GM19452 (cell line): ENCODE results near the gene VIPR1.
A peak's percentile ranks its signal among the peaks of the same experiment; 100 is the strongest.

Experiments
- ATAC-seq: cut with Tn5 transposase; IDR thresholded peaks from one replicate; pipeline ENCODE4 v1.9.1; 2021; ENCODE audit not compliant: unreplicated experiment

VIPR1 gene

DNA sequence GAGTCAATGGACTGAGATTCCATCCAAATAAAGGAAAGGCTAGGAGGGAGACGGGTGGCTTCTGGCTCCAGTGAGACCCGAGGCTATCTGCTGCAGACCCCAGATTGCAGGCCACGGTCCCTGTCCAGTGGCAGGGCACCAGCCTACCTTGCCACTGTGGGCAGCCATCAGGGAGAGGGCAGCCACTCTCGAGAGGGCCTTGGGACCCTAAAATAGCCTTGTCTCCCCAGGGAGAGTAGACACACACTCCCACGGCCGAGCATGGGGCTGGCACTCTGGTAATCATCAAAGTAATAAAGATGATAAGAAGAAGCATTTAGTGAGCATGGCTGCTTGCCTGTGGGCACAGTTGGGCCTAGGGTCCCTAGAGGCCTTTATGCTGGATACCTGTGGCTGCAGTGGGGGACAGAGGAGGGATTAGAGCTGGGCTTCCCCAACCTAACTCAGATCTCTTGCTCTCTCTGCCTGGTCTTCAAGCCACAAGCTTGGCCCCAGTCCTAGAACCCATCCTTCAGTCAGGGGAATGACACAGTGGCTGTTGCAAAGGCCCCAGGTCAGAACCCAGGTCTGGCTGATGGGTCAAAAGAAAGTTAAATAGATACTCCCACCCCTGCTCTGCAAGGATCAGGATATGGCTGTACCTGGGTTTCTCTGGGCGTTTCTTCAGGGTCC lies 9.2 kb upstream of the VIPR1 start:
- ATAC-seq = no peak

DNA sequence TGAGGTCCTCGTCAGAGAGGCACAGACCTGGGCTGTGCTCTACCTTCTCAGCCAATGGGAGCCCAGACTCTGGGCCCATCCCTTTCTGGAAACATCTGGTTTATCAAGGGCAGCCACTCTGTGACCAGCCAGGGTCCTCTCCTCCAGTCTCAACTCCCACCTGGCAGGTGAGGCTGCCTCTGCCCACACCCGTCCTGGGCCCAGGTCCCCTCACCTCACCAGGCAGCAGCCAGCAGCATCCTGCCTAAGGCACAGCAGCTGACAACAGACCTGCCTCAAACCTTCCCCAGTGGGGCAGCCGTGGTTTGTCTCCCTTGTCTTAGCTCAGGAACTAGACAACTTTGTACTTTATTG lies 8.7 kb upstream of the VIPR1 start:
- no peak for ATAC-seq

GRCh38 chr3:42495393-42495792 lies 7.0 kb upstream of the VIPR1 start:
- no peak for ATAC-seq

DNA sequence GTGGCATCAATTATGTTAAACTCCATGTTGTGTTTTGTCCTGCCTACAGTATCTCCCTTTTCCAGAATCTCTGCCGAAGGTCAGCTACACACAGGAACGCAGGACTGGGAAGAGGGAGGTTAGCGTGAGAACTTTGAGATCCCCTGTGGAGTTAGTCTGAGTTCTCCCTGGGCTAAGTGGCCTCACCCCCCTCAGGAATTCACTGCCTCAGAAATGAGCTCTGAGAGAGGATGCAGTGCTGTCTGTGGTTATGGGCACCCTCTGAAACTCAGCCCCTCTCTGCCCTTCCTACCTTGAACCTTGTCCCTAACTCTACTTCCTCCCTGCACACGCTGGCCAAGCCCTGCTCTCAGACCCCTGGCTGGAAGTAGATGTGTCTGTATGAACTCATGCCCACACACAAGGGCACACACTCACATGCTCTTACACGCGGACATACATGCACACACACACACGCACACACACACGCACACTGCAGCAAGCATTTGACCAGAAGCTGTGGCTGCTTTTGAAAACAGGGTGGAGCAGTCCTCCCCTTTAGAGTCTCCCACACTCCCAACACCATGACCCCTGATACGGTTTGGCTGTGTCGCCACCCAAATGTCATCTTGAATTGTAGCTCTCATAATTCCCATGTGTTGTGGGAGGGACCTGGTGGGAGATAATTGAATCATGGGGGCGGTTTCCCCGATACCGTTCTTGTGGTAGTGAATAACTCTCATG lies 5.3 kb upstream of the VIPR1 start:
- no peak for ATAC-seq

DNA sequence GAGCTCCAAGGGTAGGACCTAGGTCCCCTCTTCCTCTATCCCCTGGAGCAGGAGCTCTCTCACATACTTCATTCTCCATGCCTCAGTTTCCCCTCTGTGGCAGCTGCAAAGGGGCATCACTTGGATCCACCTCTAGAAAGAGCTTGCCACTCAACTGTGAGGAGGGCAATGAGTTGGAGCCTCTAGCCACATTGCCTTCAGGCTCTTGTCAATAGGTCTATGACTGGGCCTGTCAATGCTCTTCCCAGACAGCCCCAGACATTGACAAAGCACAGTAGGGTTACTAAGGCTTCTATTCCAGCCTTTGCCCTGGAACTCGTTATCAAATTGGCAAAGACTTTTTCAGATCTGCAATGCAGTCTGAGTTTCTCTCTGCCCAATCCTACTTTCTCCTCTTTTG lies 4.4 kb upstream of the VIPR1 start:
- ATAC-seq = no peak

DNA sequence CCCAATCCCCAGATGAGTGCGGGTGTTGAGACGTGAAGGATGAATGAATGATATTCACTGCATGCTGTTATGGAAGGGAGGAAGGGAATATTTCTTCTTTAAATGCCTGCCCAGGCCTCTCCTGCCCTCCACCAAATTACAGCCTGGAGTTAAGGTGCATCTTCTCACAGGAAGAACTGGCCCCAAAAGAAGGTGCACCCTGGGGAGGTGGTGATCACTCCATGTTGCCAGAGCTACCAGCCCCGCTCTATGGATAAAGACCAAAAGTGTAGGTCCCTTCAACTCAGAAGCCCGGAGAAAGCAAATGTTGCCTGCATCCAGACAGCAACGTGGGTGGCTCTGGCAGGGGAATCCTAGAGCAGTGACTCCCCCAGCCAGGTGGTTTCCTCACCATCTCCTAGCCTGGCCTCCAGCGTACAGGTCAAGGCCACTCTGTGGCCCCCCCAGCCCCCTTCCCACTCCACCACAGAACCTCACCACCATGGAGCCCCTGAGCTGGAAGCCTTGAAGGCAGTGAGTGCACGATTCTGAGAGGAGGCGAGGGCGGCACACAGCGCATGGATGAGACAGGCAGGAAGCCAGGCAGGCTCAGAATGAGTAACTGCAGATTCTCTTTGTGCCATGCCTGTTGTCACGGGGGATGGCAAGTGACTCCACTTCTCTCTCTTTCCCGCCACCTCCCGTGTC lies 3.5 kb upstream of the VIPR1 start:
- no peak for ATAC-seq

- ATAC-seq = no peak
Measured at GRCh38 chr3:42499478-42499871, 3.0 kb upstream of the VIPR1 start.

- no peak for ATAC-seq
Measured at GRCh38 chr3:42500091-42500490, 2.4 kb upstream of the VIPR1 start.

DNA sequence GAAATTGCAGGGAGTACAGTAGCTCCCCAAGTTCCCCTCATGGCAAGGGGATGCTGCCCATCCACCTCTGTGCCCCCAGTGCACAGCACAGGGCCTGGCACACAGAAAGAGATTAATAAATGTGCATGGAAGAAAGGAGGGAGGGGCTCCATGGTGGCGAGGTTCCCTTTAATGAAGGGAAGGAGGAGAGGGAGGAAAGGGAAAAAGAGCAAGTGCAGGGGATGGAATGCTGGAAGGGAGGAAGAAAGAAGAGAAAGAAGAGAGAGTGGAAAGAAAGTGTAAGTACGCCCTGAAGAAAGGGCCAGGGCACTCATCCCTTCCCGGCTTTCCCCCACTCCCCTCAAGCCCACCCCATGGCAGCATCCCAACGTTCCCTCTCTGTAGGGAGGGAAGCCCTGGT lies 1.5 kb upstream of the VIPR1 start:
- ATAC-seq = no peak

- no peak for ATAC-seq
Measured at GRCh38 chr3:42501321-42501680, 1.1 kb upstream of the VIPR1 start.

GRCh38 chr3:42501681-42502428 lies 588 bp upstream of the VIPR1 start:
- peak; percentile 34 for ATAC-seq

GRCh38 chr3:42503251-42503924 lies 945 bp downstream of the VIPR1 start:
- ATAC-seq = no peak

GRCh38 chr3:42503957-42504333 lies 1.5 kb downstream of the VIPR1 start:
- ATAC-seq = no peak

DNA sequence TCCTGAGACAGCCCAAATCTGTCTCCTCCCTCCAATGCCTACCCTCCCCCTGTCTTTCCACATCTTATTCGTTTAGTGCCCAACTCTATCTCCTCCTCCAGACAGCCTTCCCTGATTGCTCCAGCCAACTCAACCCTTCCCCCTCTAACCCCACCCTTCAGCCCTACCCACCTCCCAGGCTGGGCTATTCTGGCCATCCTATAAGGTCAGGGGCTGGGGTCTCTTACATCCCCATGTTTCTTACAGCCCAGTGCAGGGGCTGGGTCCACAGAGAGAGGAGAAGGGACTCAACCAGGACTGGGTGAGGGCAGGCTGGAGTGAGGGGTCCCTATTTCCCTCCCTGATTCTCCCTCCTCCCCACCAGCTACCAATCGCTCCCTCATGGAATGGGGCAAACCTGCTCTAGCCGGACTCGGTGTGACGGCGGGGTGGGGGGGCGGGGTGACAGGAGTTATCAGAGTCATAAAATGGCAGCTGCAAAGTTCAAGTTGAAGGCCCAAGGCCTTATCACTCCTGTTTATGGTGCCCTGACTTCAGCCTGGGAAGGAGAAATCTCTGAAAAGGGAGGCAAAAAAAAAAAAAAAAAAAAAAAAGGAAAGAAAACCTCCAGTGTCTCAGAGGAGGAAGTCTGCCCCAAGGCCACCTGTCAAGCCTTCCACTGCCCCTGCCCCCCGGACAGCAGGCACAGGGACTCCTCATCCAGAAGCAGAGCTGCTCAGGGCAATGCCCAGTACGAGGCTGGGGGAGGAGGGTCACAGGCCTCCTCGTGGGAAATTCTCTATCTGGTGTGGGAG lies 2.1 kb downstream of the VIPR1 start:
- no peak for ATAC-seq

DNA sequence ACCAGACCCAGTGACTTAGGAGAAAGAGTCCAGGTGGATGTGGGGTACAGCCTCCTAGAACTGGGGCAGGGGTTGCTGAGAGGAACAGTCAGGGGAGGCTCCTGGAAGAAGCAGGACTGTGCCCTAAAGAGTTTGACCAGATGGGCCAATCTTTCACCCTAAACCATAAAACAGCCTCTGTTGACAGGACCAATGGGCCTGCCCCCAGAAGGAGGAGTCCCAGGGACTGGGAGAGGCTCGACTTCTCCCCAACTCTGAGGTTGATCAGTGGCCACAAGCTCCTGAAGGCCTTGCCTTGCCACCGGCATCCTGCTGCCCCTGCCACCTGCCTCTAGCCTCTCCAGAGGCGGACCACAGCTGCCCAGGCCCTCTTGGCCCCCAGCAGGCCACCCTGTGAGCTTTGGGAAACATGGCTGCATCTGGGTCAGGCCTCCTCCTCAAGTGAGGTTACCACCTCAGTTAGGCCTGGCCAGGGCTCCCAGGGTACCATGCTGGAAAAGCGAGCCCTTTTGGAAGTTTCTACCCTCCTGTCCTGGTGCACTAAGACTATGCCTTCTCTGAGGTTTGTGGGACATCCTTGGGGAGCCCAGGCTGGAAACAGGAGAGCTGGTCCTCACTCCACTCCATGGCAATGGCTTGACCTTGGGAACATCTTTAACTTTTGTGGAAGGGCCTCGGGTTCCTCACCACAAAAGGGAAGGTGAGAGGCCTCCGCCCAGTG lies 2.8 kb downstream of the VIPR1 start:
- ATAC-seq = no peak

DNA sequence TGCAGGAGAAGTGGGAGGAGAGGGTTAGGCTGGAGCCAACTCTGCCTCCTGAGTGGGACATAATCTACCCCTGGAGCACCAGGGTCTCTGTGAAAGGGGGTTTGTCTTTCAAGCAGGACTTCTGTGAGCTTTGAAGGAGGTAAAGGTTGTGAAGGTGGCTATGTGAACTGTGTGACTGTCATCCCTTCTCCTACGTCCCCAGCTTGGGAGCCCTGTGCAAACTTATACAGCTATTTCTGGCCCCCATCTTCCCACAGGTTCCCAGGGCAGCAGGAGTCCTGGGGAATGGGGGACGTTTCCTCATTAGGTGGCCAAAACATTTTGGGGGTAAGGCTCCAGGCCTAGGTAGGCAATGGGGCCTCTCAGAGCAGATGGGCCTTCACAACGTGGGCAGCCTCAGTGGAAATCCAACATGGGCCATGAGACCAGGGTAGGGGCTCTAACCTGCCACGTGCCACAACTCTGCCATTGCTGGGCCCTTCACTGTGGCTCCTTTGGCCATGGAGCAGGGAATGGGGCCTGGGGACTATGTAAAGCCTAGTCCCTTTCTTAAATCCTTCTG lies 3.5 kb downstream of the VIPR1 start:
- no peak for ATAC-seq

DNA sequence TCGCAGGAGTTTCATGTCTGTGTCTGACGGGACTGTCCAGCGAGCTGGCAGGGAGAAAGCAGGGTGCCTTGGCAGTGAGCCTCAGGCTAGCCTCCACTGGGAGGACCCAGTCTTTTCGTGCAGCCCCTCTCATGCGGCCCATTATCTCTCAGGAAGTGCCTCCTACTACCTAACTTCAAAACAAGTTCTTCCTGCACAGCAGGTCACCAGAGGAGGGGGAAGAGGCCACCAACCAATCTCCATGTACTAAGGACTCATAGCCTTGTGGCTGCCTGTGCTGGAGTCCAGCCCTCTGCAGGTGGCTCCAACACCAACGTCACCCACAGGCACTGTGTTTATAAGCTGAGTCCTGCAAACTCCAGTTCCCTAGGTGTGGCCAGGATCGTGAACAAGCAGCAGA lies 4.8 kb downstream of the VIPR1 start:
- no peak for ATAC-seq

DNA sequence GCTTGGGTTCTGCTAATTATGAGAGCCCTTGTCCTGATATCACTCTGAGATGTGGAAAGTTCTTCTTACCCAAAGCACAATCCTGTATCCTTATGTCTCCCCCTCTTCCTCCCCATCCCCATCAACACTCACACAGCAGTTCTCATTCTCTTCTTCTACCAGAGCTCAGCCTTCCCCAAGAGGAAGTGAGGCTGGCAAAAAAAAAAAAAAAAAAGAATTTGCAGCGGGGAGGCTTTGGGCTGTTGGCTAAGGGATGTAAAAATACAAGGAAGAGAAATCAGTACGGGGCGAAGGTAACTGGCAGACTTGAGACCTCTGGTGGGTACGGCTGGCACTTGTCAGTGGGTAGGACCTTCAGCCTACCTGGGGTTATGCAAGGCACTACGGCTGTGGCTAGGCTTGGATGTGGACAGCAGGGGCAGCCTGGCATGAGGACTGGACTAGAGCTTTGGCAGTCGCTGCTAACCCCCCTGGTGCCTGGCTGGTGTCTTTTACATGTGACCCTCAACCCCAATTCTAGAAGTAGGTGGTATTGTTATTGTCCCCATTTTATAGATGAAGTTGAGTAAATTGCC lies 5.4 kb downstream of the VIPR1 start:
- ATAC-seq = no peak

- ATAC-seq = no peak
Measured at GRCh38 chr3:42508562-42508961, 6.1 kb downstream of the VIPR1 start.
